ENCODE measurements around the gene HECTD2. TPM values are rescaled to one million over a fixed set of nuclear protein-coding genes. Genes with fewer than 3 reads are reported as not detected.
"Not testable (repeated sequence)": the region's sequence is repeated elsewhere in the genome, so short reads cannot be mapped to it uniquely, and the experiment has no call there.

Gene HECTD2
- total RNA-seq, 1 donor from 2014 or later, result 18.2 TPM

GRCh38 chr10:91369978-91370589 lies 40.1 kb upstream of the HECTD2 start:
- H3K36me3 Mint-ChIP-seq; H3K4me3 Mint-ChIP-seq; DNase-seq (ENCODE audit: extremely low spot score, unreplicated experiment); H3K27me3 Mint-ChIP-seq; H3K27ac Mint-ChIP-seq; H3K4me1 Mint-ChIP-seq (ENCODE audit: unreplicated experiment): not testable (repeated sequence)
- H3K9me3 Mint-ChIP-seq, result peaks cover 10% of the 10 kb centered on the region
- TF ChIP-seq CTCF (conservative IDR thresholded peaks at IDR 0.05), result peak; percentile 52

- H3K27me3 Mint-ChIP-seq, result peaks cover 4% of the 10 kb centered on the region
- no peak overlapping the region for H3K27ac Mint-ChIP-seq
- H3K9me3 Mint-ChIP-seq, result peaks cover 22% of the 10 kb centered on the region
- no peaks in the 10 kb centered on the region for H3K4me1 Mint-ChIP-seq (ENCODE audit: unreplicated experiment)
- H3K4me3 Mint-ChIP-seq, result no peak overlapping the region
- no peak for TF ChIP-seq CTCF (conservative IDR thresholded peaks at IDR 0.05)
- DNase-seq (ENCODE audit: extremely low spot score, unreplicated experiment), result no peak
- no peaks in the 10 kb centered on the region for H3K36me3 Mint-ChIP-seq
Observed at GRCh38 chr10:91374052-91374451, 36.1 kb upstream of the HECTD2 start.

- H3K27ac Mint-ChIP-seq, result no peak overlapping the region
- H3K4me1 Mint-ChIP-seq (ENCODE audit: unreplicated experiment), result peaks cover 18% of the 10 kb centered on the region
- peaks cover 8% of the 10 kb centered on the region for H3K27me3 Mint-ChIP-seq
- DNase-seq (ENCODE audit: extremely low spot score, unreplicated experiment), result no peak
- H3K4me3 Mint-ChIP-seq, result no peak overlapping the region
- H3K36me3 Mint-ChIP-seq, result no peaks in the 10 kb centered on the region
- H3K9me3 Mint-ChIP-seq, result peaks cover 31% of the 10 kb centered on the region
- no peak for TF ChIP-seq CTCF (conservative IDR thresholded peaks at IDR 0.05)
Observed at GRCh38 chr10:91378061-91378460, 32.1 kb upstream of the HECTD2 start.

GRCh38 chr10:91380873-91381256 lies 29.3 kb upstream of the HECTD2 start:
- DNase-seq (ENCODE audit: extremely low spot score, unreplicated experiment), result no peak
- Mint-ChIP-seq H3K27ac (peak overlapping the region; percentile 72), H3K27me3 (peaks cover 22% of the 10 kb centered on the region), H3K4me1 (ENCODE audit: unreplicated experiment) (peaks cover 18% of the 10 kb centered on the region), H3K36me3 (no peaks in the 10 kb centered on the region), H3K9me3 (peaks cover 18% of the 10 kb centered on the region), H3K4me3 (peak overlapping the region; percentile 67)
- TF ChIP-seq CTCF (conservative IDR thresholded peaks at IDR 0.05), result no peak

GRCh38 chr10:91381257-91381891 lies 28.8 kb upstream of the HECTD2 start:
- H3K9me3 Mint-ChIP-seq, result peaks cover 15% of the 10 kb centered on the region
- H3K4me3 Mint-ChIP-seq, result peak overlapping the region; percentile 67
- no peak for TF ChIP-seq CTCF (conservative IDR thresholded peaks at IDR 0.05)
- no peak for DNase-seq (ENCODE audit: extremely low spot score, unreplicated experiment)
- H3K36me3 Mint-ChIP-seq, result no peaks in the 10 kb centered on the region
- peaks cover 24% of the 10 kb centered on the region for H3K27me3 Mint-ChIP-seq
- H3K27ac Mint-ChIP-seq, result peak overlapping the region; percentile 72
- H3K4me1 Mint-ChIP-seq (ENCODE audit: unreplicated experiment), result peaks cover 18% of the 10 kb centered on the region
